Prostate gland (tissue), 2 donors: ENCODE data around the gene MSH2. TPM values are rescaled to one million over a fixed set of nuclear protein-coding genes. Genes with fewer than 3 reads are reported as not detected.

Experiments
- DNase-seq: peaks from one replicate; pipeline ENCODE4 v3.0.0-alpha.2; 2019; ENCODE audit warnings: low spot score
- H3K27ac ChIP-seq, 2 donors: fragments of 200-600 bp; sonication (generic); 2 replicates each; pipeline ENCODE4 v1.5.1; 2017 to 2019
- H3K27me3 ChIP-seq: fragments of 200-600 bp; sonication (generic); replicated peaks from 2 replicates; pipeline ENCODE4 v1.5.1; 2019; ENCODE audit not compliant: insufficient read depth
- H3K36me3 ChIP-seq, 2 donors: fragments of 200-600 bp; sonication (generic); 1 replicate in 1 of 2; 2 replicates in 1 of 2; pipeline versions ENCODE4 v1.5.1 to v1.8.1; 2017 to 2019
- H3K4me1 ChIP-seq: fragments of 200-600 bp; sonication (generic); replicated peaks from 2 replicates; pipeline ENCODE4 v1.5.1; 2019
- H3K4me3 ChIP-seq, 2 donors: fragments of 200-600 bp; sonication (generic); 2 replicates each; pipeline ENCODE4 v1.5.1; 2017 to 2019
- H3K9me3 ChIP-seq: fragments of 200-600 bp; sonication (generic); 2 replicates; pipeline ENCODE4 v1.5.1; 2017
- POLR2A ChIP-seq: fragments of 450-650 bp; IDR thresholded peaks from one replicate; pipeline ENCODE4 v1.6.1; 2016; ENCODE audit warnings: antibody characterized with exemption, mild to moderate bottlenecking
- POLR2AphosphoS5 ChIP-seq: sonication (generic); formaldehyde crosslinking; IDR thresholded peaks from one replicate; pipeline ENCODE4 v1.6.1; 2017; ENCODE audit warnings: antibody characterized with exemption
- WGBS: methylation state at CpG from one replicate; pipeline ENCODE4 v1.1.5; 2018; 5-methylcytosine and 5-hydroxymethylcytosine counted together
- intact Hi-C: fragments of 100-400 bp; cut with DNase I; formaldehyde crosslinking; loops from one replicate; pipeline ENCODE4 v1.14.2; 2022
- total RNA-seq, 2 donors: library from RNA; depleted of rRNA; stranded (reverse); fragments of >200 nt; gene quantifications; one replicate each; pipeline ENCODE4 v1.1.0, GENCODE V29; 2016
- TF ChIP-seq, protein P1 (sequence below), 4 experiments: fragments of 200-600 bp in 2 of 4; fragments of 450-650 bp in 2 of 4; sonication (generic) in 2 of 4; IDR thresholded peaks; 1 replicate in 3 of 4; 2 replicates in 1 of 4; pipeline ENCODE4 v1.5.1; 2016 to 2019; ENCODE audit warnings: antibody characterized with exemption in 4 of 4, mild to moderate bottlenecking in 2 of 4, moderate library complexity in 2 of 4

The MSH2 gene
- total RNA-seq, 2 donors from 2014 or later = 14.0 to 17.9 TPM

DNA sequence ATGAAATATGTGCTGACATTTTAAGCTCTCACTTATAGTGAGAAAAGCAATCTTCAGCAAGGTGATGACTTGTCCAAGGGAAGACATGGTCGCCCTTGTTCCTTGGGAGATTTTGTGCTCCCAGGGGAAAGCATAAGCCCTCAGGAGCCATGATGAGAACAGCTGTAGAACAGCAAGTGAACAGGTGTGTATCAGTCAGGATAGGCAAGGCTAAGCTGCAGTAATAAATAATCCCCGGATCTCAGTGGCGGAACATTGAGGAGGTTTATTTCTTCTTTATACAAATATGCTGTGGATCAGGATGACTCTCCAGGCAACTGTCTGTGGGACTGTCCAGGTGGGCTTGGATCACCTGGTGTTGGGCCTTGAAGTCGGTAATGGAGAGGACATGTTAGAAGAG lies 103.1 kb downstream of the MSH2 start:
- 83% methylated on average over 4 of the region's 4 CpGs for WGBS
- intact Hi-C loops = no loop called here

GRCh38 chr2:47506436-47506835 lies 103.5 kb downstream of the MSH2 start:
- Histone ChIP-seq H3K27me3 (no peaks in the 10 kb centered on the region), H3K36me3 (no peaks in the 10 kb centered on the region), H3K9me3 (no peaks in the 10 kb centered on the region), H3K27ac (no peak overlapping the region), H3K4me3 (no peak overlapping the region), H3K4me1 (no peaks in the 10 kb centered on the region)
- TF ChIP-seq POLR2AphosphoS5 (no peak), POLR2A (no peak)
- TF ChIP-seq, protein P1, sequence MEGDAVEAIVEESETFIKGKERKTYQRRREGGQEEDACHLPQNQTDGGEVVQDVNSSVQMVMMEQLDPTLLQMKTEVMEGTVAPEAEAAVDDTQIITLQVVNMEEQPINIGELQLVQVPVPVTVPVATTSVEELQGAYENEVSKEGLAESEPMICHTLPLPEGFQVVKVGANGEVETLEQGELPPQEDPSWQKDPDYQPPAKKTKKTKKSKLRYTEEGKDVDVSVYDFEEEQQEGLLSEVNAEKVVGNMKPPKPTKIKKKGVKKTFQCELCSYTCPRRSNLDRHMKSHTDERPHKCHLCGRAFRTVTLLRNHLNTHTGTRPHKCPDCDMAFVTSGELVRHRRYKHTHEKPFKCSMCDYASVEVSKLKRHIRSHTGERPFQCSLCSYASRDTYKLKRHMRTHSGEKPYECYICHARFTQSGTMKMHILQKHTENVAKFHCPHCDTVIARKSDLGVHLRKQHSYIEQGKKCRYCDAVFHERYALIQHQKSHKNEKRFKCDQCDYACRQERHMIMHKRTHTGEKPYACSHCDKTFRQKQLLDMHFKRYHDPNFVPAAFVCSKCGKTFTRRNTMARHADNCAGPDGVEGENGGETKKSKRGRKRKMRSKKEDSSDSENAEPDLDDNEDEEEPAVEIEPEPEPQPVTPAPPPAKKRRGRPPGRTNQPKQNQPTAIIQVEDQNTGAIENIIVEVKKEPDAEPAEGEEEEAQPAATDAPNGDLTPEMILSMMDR (IDR thresholded peaks at IDR 0.05) = no peak
- intact Hi-C loops = no loop called here
- 93% methylated on average over 5 of the region's 5 CpGs for WGBS
- DNase-seq = no peak

More for the DNA sequence above, 103.1 kb downstream of the MSH2 start:
- Histone ChIP-seq H3K27me3 (no peaks in the 10 kb centered on the region), H3K4me3 (no peak overlapping the region), H3K9me3 (no peaks in the 10 kb centered on the region), H3K36me3 (no peaks in the 10 kb centered on the region), H3K27ac (no peak overlapping the region), H3K4me1 (no peaks in the 10 kb centered on the region)
- no peak for DNase-seq
- TF ChIP-seq, protein P1 (IDR thresholded peaks at IDR 0.05) = no peak
- TF ChIP-seq POLR2A = no peak

DNA sequence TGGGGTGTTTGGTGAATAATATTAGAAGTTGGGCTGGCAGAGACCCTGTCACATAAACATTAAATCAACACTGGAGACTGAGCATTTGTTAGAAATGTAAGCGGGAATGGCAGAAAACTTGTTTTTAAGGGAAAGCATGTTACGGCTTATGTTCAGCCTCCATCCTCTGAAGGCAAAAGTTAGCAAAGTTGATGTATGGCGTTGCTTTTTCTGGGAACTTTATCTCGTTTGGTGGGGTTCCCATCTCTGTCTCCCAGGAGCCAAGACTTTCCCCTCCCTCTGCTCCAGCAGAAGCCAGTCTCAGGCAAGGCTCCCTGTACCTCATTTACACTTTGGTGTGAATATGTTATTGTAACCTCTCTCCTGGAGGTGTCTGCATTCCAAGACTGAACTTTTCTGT lies 105.1 kb downstream of the MSH2 start:
- no peaks in the 10 kb centered on the region for H3K36me3 ChIP-seq
- no peak for DNase-seq
- no peak overlapping the region for H3K27ac ChIP-seq
- intact Hi-C loops = no loop called here
- 31% methylated on average over 4 of the region's 4 CpGs for WGBS
- H3K27me3 ChIP-seq = no peaks in the 10 kb centered on the region
- no peaks in the 10 kb centered on the region for H3K4me1 ChIP-seq
- H3K9me3 ChIP-seq = no peaks in the 10 kb centered on the region
- H3K4me3 ChIP-seq = no peak overlapping the region
- no peak for TF ChIP-seq POLR2AphosphoS5
- TF ChIP-seq, protein P1 (IDR thresholded peaks at IDR 0.05) = no peak
- TF ChIP-seq POLR2A = no peak

GRCh38 chr2:47508641-47509040 lies 105.7 kb downstream of the MSH2 start:
- 96% methylated on average over 2 of the region's 2 CpGs for WGBS
- H3K4me1 ChIP-seq = no peaks in the 10 kb centered on the region
- no peaks in the 10 kb centered on the region for H3K27me3 ChIP-seq
- H3K4me3 ChIP-seq = no peak overlapping the region
- no peaks in the 10 kb centered on the region for H3K36me3 ChIP-seq
- no peak for DNase-seq
- TF ChIP-seq POLR2AphosphoS5 (no peak), POLR2A (no peak)
- TF ChIP-seq, protein P1 (IDR thresholded peaks at IDR 0.05) = no peak
- H3K9me3 ChIP-seq = no peaks in the 10 kb centered on the region
- intact Hi-C loops = no loop called here
- H3K27ac ChIP-seq = no peak overlapping the region

DNA sequence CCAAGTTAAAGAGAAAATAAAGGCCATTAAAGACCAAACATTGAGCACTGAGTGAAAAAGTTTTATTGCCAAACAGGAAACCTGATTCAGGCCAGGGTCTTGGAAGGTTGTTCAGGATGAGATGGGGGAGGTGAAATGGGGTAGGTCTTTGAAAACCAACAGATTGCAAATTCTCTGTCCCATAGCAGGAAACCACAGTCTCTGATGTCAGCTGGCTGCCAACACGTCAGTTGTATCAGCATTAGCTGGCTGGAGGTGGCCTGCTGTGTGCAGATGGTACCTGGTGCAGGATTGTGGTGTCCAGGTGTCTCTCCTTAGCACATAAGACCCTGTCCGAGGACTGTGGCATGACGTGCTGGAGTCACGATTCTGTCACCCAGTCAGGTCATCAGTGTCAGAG lies 106.3 kb downstream of the MSH2 start:
- Histone ChIP-seq H3K4me1 (no peaks in the 10 kb centered on the region), H3K27ac (no peak overlapping the region), H3K9me3 (no peaks in the 10 kb centered on the region), H3K27me3 (no peaks in the 10 kb centered on the region), H3K36me3 (no peaks in the 10 kb centered on the region), H3K4me3 (no peak overlapping the region)
- DNase-seq = no peak
- TF ChIP-seq POLR2AphosphoS5 (no peak), POLR2A (no peak)
- TF ChIP-seq, protein P1 (IDR thresholded peaks at IDR 0.05) = no peak
- intact Hi-C loops = no loop called here
- WGBS = 81% methylated on average over 4 of the region's 4 CpGs
